ENCODE results near the gene GDF9. TPM values are rescaled to one million over a fixed set of nuclear protein-coding genes. Genes with fewer than 3 reads are reported as not detected.

GDF9 gene
- total and polyA plus RNA-seq, 10 of the 15 experiments (the other 5 are each of a cell fraction or from before 2014, with no cell fraction given) = 0.11 to 1.5 (median 0.34) TPM

- H3K4me1 ChIP-seq (ENCODE audit: control insufficient read depth, insufficient read depth, low read length) = no peaks in the 10 kb centered on the region
- H3K4me2 ChIP-seq (ENCODE audit: control insufficient read depth, insufficient read depth) = no peak overlapping the region
- H3K9ac ChIP-seq (ENCODE audit: control insufficient read depth, insufficient read depth, low read length) = no peak overlapping the region
- no peak for DNase-seq (ENCODE audit: low read depth, low spot score)
- ChIA-PET RAD21 (ENCODE audit: unreplicated experiment) (no interaction called here), POLR2A (no interaction called here), CTCF (interaction anchor here (0.9 to 1.2 kb wide), 2 partner anchors 10 to 15 kb away, joined by 3 to 5 read pairs; no protein-coding TSS in a partner anchor), SMC1A (ENCODE audit: uncharacterized antibody, unreplicated experiment) (interaction anchor here (1.4 to 1.5 kb wide), 2 partner anchors 9 to 16 kb away, joined by 5 read pairs; partner anchors contain the start of genes GDF9 and UQCRQ)
- intact Hi-C loops (cut with micrococcal nuclease; ENCODE audit: unreplicated experiment) = no loop called here
- no peak overlapping the region for H3K27ac ChIP-seq (ENCODE audit: control insufficient read depth, insufficient read depth)
- no peaks in the 10 kb centered on the region for H3K79me2 ChIP-seq (ENCODE audit: control insufficient read depth, insufficient read depth, low read length)
- no TSS peak for BruUV-seq (replicated peaks)
- H3K4me3 ChIP-seq = no peak overlapping the region
- 42% methylated on average over 2 of the region's 2 CpGs for WGBS (ENCODE audit: insufficient coverage, insufficient replicate concordance, low lambda C conversion rate, missing lambda C conversion rate)
- ATAC-seq = no peak
- no peak overlapping the region for H2AFZ ChIP-seq (ENCODE audit: control insufficient read depth, low read depth, low read length)
- H3K36me3 ChIP-seq (ENCODE audit: control insufficient read depth in 2 of 2, insufficient read depth in 2 of 2, low read length in 1 of 2) = no peaks in the 10 kb centered on the region
- FAIRE-seq = no peak
- in situ Hi-C loops (cut with MboI) = no loop called here
- no peak for TF ChIP-seq MEF2A (IDR thresholded peaks at IDR 0.05; ENCODE audit: insufficient read depth, low read depth, low read length)
- no peak for TF ChIP-seq ZNF207 (IDR thresholded peaks at IDR 0.05; ENCODE audit: borderline replicate concordance)
- no peak for TF ChIP-seq TCF12 (IDR thresholded peaks at IDR 0.05; ENCODE audit: low read depth, low read length)
- TF ChIP-seq KLF5 (IDR thresholded peaks at IDR 0.05; ENCODE audit: partially characterized antibody) = no peak
- TF ChIP-seq BMI1 (IDR thresholded peaks at IDR 0.05; ENCODE audit: borderline replicate concordance) = no peak
- no peak for TF ChIP-seq FOXK2 (IDR thresholded peaks at IDR 0.05)
- TF ChIP-seq CHD2 (IDR thresholded peaks at IDR 0.05; ENCODE audit: borderline replicate concordance, low read depth, low read length) = no peak
- no peak for TF ChIP-seq ATF3 (IDR thresholded peaks at IDR 0.05; ENCODE audit: borderline replicate concordance, extremely low read depth, low read depth, low read length)
- TF ChIP-seq SMC3 (IDR thresholded peaks at IDR 0.05; ENCODE audit: borderline replicate concordance, low read length) = no peak
- no peak for TF ChIP-seq TCF7 (IDR thresholded peaks at IDR 0.05; ENCODE audit: borderline replicate concordance)
- no peak for TF ChIP-seq CBX3 (IDR thresholded peaks at IDR 0.05; ENCODE audit: borderline replicate concordance, low read depth)
- no peak for TF ChIP-seq PAX5 (IDR thresholded peaks at IDR 0.05; ENCODE audit: borderline replicate concordance, low read depth, low read length)
- no peak for TF ChIP-seq NFIC (IDR thresholded peaks at IDR 0.05; ENCODE audit: low read depth, low read length)
- TF ChIP-seq POLR2AphosphoS2 (IDR thresholded peaks at IDR 0.05; ENCODE audit: low read depth, low read length) = no peak
- TF ChIP-seq SREBF2 (IDR thresholded peaks at IDR 0.05; ENCODE audit: low read length) = no peak
- TF ChIP-seq NRF1 (conservative IDR thresholded peaks at IDR 0.05; ENCODE audit: low read depth, low read length) = no peak
- no peak for TF ChIP-seq EP300 (IDR thresholded peaks at IDR 0.05; ENCODE audit: borderline replicate concordance in 1 of 2, control insufficient read depth in 1 of 2, low read depth in 2 of 2, low read length in 2 of 2)
- TF ChIP-seq CREM (IDR thresholded peaks at IDR 0.05; ENCODE audit: low read depth) = no peak
- no peaks in the 10 kb centered on the region for H4K20me1 ChIP-seq (ENCODE audit: control insufficient read depth, insufficient read depth)
- no peaks in the 10 kb centered on the region for H3K9me3 ChIP-seq (replicated peaks; ENCODE audit: control insufficient read depth, insufficient read depth, low read length)
- H3K27me3 ChIP-seq (replicated peaks in 1 of 2; ENCODE audit: control insufficient read depth in 2 of 2, insufficient read depth in 2 of 2, low read length in 1 of 2) = no peaks in the 10 kb centered on the region
Observed at GRCh38 chr5:132850066-132850465, 16.2 kb downstream of the GDF9 start.

All from GM12878 (cell line).